ENCODE data around the gene ALG14.

DNA sequence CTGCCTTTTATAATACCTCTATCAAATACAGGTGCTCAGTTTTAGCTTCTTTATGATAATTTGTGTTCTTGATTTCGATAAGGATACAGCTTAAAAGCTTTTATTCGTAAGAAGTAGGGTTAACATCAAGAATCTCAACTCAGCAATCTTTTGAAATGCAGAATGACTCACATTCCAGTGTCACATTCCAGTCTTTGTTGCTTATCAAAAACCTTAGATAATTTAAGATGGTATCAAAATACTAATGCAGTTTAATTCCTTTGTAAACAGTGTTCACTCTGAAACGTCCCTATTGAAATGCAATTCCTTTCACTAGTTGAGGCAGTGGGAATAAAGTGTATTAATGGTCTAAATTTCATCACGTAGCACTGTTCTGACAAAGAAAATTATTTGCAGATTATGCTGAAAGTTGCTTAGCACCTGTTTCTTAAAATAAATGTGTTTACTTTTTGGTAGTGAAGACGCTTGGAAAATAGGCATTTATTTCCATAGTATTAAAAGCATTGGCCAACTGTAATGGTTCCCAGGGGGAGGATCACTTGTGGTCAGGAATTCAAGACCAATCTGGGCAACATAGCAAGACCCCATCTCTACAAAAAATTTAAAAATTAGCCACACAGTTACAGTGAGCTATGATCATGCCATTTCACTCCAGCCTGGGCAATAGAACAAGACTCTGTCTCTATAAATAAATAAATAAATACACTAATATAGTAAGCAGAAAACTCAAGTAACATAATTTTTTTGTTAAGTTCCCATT is 135.7 kb downstream of the ALG14 start:
- TF ChIP-seq, protein P1, sequence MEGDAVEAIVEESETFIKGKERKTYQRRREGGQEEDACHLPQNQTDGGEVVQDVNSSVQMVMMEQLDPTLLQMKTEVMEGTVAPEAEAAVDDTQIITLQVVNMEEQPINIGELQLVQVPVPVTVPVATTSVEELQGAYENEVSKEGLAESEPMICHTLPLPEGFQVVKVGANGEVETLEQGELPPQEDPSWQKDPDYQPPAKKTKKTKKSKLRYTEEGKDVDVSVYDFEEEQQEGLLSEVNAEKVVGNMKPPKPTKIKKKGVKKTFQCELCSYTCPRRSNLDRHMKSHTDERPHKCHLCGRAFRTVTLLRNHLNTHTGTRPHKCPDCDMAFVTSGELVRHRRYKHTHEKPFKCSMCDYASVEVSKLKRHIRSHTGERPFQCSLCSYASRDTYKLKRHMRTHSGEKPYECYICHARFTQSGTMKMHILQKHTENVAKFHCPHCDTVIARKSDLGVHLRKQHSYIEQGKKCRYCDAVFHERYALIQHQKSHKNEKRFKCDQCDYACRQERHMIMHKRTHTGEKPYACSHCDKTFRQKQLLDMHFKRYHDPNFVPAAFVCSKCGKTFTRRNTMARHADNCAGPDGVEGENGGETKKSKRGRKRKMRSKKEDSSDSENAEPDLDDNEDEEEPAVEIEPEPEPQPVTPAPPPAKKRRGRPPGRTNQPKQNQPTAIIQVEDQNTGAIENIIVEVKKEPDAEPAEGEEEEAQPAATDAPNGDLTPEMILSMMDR (IDR thresholded peaks at IDR 0.05; ENCODE audit: low read depth, low read length, poor library complexity, severe bottlenecking): no peak
- no peak for TF ChIP-seq EZH2phosphoT487 (IDR thresholded peaks at IDR 0.05; ENCODE audit: borderline replicate concordance, low read length)

All from DOHH2 (cell line).